Adrenal gland (tissue), 12 donors: ENCODE data around the gene SAFB2. TPM values are rescaled to one million over a fixed set of nuclear protein-coding genes. Genes with fewer than 3 reads are reported as not detected.
A peak's percentile ranks its signal among the peaks of the same experiment; 100 is the strongest.
"Not testable (repeated sequence)": the region's sequence is repeated elsewhere in the genome, so short reads cannot be mapped to it uniquely, and the experiment has no call there.

Experiments used
- DNase-seq, 7 donors: peaks; one replicate each; pipeline ENCODE4 v3.0.0-alpha.2; 2019 to 2020
- H3K27ac ChIP-seq, 5 donors: fragments of 200-600 bp; sonication (generic) in 4 of 5; 1 replicate in 3 of 5; 2 replicates in 2 of 5; pipeline versions ENCODE4 v1.5.1 to v1.8.0; 2016 to 2020; ENCODE audit warnings: mild to moderate bottlenecking in 1 of 5
- H3K27me3 ChIP-seq: fragments of 200-600 bp; 2 replicates; pipeline ENCODE4 v1.8.0; 2021
- H3K36me3 ChIP-seq, 2 donors: fragments of 200-600 bp; replicated peaks in 1 of 2; 1 replicate in 1 of 2; 2 replicates in 1 of 2; pipeline versions ENCODE4 v1.5.1 to v1.8.0; 2018 to 2022
- H3K4me1 ChIP-seq, 2 donors: fragments of 200-600 bp; replicated peaks in 1 of 2; 1 replicate in 1 of 2; 2 replicates in 1 of 2; pipeline versions ENCODE4 v1.5.1 to v1.8.0; 2018 to 2021
- H3K4me3 ChIP-seq, 4 donors: fragments of 200-600 bp; sonication (generic) in 3 of 4; one replicate each; pipeline ENCODE4 v1.5.1; 2016 to 2018
- H3K9me3 ChIP-seq, 3 donors: fragments of 200-600 bp; sonication (generic) in 1 of 3; replicated peaks in 1 of 3; 1 replicate in 2 of 3; 2 replicates in 1 of 3; pipeline versions ENCODE4 v1.5.1 to v1.8.0; 2016 to 2021
- CTCF ChIP-seq, 6 experiments: fragments of 450-650 bp in 4 of 6; fragments of 200-600 bp in 2 of 6; sonication (generic) in 1 of 6; IDR thresholded peaks; 1 replicate in 5 of 6; 2 replicates in 1 of 6; pipeline versions ENCODE4 v1.5.1 to v1.8.0; 2016 to 2021; ENCODE audit warnings: antibody characterized with exemption in 6 of 6, mild to moderate bottlenecking in 2 of 6, moderate library complexity in 1 of 6
- POLR2A ChIP-seq, 2 donors: fragments of 450-650 bp; IDR thresholded peaks; one replicate each; pipeline ENCODE4 v1.6.1; 2017; ENCODE audit warnings: antibody characterized with exemption in 2 of 2, mild to moderate bottlenecking in 2 of 2, moderate library complexity in 1 of 2
- WGBS, 4 donors: extraction: QIAGEN DNeasy Blood & Tissue Kit in 2 of 4; methylation state at CpG; one replicate each; pipeline versions ENCODE4 v1.1.5 to v1.1.7; 2013 to 2017; 5-methylcytosine and 5-hydroxymethylcytosine counted together
- intact Hi-C, 2 donors: fragments of 100-400 bp; cut with DNase I; formaldehyde crosslinking; loops; one replicate each; pipeline versions ENCODE4 v1.14.1 to v1.15.0; 2022 to 2023
- polyA plus RNA-seq, 3 donors: library from polyadenylated mRNA; stranded (reverse); fragments of 200-250 nt in 2 of 3; fragments of 350-450 nt in 1 of 3; fragmentation: Illumina TruSeq in 1 of 3; extraction: RNeasy Lipid Tissue Mini Kit (QIAGEN cat#74804) in 1 of 3; gene quantifications; one replicate each; pipeline ENCODE4 v1.2.3, GENCODE V29; 2013 to 2014
- total RNA-seq, 9 donors: library from RNA; depleted of rRNA in 4 of 9; stranded (reverse); fragments of >200 nt in 4 of 9; fragments of 120-200 nt in 1 of 9; fragmentation: NEBNext Ultra II Directional in 1 of 9; extraction: Animal tissue kit (Norgen Biotek cat#: 25700) in 1 of 9; gene quantifications; one replicate each; pipeline versions ENCODE4 v1.1.0 to v1.2.4, GENCODE V29; 2013 to 2023
- donor health status: healthy with polysubstance abuse.
- donor health status: Bipolar disorder and iron deficiency.
- donor health status: DM: yes; HTN: yes; CAD: no.
- donor health status: DM: no; HTN: no; CAD: no.
- donor health status: DM: no; HTN: no; CAD: no.
- donor health status: DM: yes; HTN: yes; CAD: no.

Gene SAFB2
- total and polyA plus RNA-seq, 12 donors: 27.1 to 254 (median 65.2) TPM

GRCh38 chr19:5612891-5613865 lies 9.4 kb downstream of the SAFB2 start:
- no peak for DNase-seq
- no peak for TF ChIP-seq POLR2A (IDR thresholded peaks at IDR 0.05)
- TF ChIP-seq CTCF (IDR thresholded peaks at IDR 0.05): no peak

GRCh38 chr19:5609881-5610448 lies 12.6 kb downstream of the SAFB2 start:
- no peak for DNase-seq
- 92 to 95% (median 93%) methylated on average over 16 of the region's 16 CpGs for WGBS, 4 donors
- no peak for TF ChIP-seq CTCF (IDR thresholded peaks at IDR 0.05)
- no peak for TF ChIP-seq POLR2A (IDR thresholded peaks at IDR 0.05)
- Histone ChIP-seq H3K9me3 (no peaks in the 10 kb centered on the region), H3K27ac (no peak overlapping the region), H3K36me3 (peaks cover 0 to 92% of the 10 kb centered on the region in 2 donors), H3K4me3 (no peak overlapping the region), H3K4me1 (no peaks in the 10 kb centered on the region), H3K27me3 (no peaks in the 10 kb centered on the region)
- intact Hi-C loops: loop anchor here in 1 of 2 donors (10.0 kb wide), 1 partner anchor 55 kb away; no protein-coding TSS in a partner anchor

More at GRCh38 chr19:5612891-5613865, 9.4 kb downstream of the SAFB2 start:
- intact Hi-C loops: loop anchor here in 1 of 2 donors (10.0 kb wide), 1 partner anchor 52 kb away; no protein-coding TSS in a partner anchor
- no peaks in the 10 kb centered on the region for H3K9me3 ChIP-seq
- no peaks in the 10 kb centered on the region for H3K4me1 ChIP-seq
- H3K27me3 ChIP-seq: no peaks in the 10 kb centered on the region
- H3K4me3 ChIP-seq: no peak overlapping the region
- no peak overlapping the region for H3K27ac ChIP-seq
- WGBS, 4 donors: 90 to 93% (median 91%) methylated on average over 15 of the region's 15 CpGs
- peaks cover 0 to 92% of the 10 kb centered on the region in 2 donors for H3K36me3 ChIP-seq

DNA sequence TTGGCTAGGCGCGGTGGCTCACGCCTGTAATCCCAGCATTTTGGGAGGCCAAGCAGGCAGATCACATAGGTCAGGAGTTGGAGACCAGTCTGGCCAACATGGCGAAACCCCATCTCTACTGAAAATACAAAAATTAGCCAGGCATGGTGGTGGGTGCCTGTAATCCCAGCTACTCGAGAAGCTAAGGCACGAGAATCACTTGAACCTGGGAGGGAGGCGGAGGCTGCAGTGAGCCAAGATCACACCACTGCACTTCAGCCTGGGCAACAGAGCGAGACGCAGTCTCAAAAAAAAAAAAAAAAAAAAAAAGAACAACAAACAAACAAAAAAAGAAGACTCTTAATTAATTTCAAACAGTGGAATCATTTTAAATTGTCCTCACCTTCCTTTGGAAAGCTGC lies 13.8 kb downstream of the SAFB2 start:
- H3K4me3 ChIP-seq, H3K9me3 ChIP-seq, H3K27me3 ChIP-seq, intact Hi-C loops, H3K4me1 ChIP-seq, H3K27ac ChIP-seq: not testable (repeated sequence)
- DNase-seq: peak in 1 of 7 donors; percentile 10
- 87 to 97% (median 94%) methylated on average over 9 of the region's 9 CpGs for WGBS, 4 donors
- H3K36me3 ChIP-seq: peaks cover 0 to 92% of the 10 kb centered on the region in 2 donors

- intact Hi-C loops: no loop called here
- TF ChIP-seq CTCF (IDR thresholded peaks at IDR 0.05) (no peak), POLR2A (IDR thresholded peaks at IDR 0.05) (no peak)
- Histone ChIP-seq H3K27ac (no peak overlapping the region), H3K27me3 (no peaks in the 10 kb centered on the region), H3K9me3 (no peaks in the 10 kb centered on the region), H3K36me3 (peaks cover 0 to 92% of the 10 kb centered on the region in 2 donors), H3K4me1 (peaks cover 0 to 5% of the 10 kb centered on the region in 2 donors), H3K4me3 (no peak overlapping the region)
- DNase-seq: no peak
- 88 to 93% (median 93%) methylated on average over 10 of the region's 10 CpGs for WGBS, 4 donors
These were observed 14.3 kb downstream of the SAFB2 start for GRCh38 chr19:5608291-5608690.
